Measurements from ENCODE around the gene TNFSF10. TPM values are rescaled to one million over a fixed set of nuclear protein-coding genes. Genes with fewer than 3 reads are reported as not detected.

Gene TNFSF10
- total RNA-seq, 1 donor from 2014 or later, result 7.4 TPM

GRCh38 chr3:172470588-172470987 is 52.6 kb downstream of the TNFSF10 start:
- Mint-ChIP-seq H3K27me3 (peaks cover 33% of the 10 kb centered on the region), H3K4me1 (no peaks in the 10 kb centered on the region), H3K36me3 (ENCODE audit: low read depth) (no peaks in the 10 kb centered on the region), H3K4me3 (no peak overlapping the region), H3K27ac (no peak overlapping the region), H3K9me3 (peaks cover 4% of the 10 kb centered on the region)
- ChIA-PET CTCF (interaction anchor here (2.3 kb wide), 1 partner anchor 9 kb away, joined by 5 read pairs; no protein-coding TSS in a partner anchor), POLR2A (no interaction called here)
- intact Hi-C loops (cut with micrococcal nuclease), result no loop called here
- no peak for ATAC-seq (ENCODE audit: low read depth)
- TF ChIP-seq, protein P1, sequence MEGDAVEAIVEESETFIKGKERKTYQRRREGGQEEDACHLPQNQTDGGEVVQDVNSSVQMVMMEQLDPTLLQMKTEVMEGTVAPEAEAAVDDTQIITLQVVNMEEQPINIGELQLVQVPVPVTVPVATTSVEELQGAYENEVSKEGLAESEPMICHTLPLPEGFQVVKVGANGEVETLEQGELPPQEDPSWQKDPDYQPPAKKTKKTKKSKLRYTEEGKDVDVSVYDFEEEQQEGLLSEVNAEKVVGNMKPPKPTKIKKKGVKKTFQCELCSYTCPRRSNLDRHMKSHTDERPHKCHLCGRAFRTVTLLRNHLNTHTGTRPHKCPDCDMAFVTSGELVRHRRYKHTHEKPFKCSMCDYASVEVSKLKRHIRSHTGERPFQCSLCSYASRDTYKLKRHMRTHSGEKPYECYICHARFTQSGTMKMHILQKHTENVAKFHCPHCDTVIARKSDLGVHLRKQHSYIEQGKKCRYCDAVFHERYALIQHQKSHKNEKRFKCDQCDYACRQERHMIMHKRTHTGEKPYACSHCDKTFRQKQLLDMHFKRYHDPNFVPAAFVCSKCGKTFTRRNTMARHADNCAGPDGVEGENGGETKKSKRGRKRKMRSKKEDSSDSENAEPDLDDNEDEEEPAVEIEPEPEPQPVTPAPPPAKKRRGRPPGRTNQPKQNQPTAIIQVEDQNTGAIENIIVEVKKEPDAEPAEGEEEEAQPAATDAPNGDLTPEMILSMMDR (IDR thresholded peaks at IDR 0.05), result no peak
- no peak for DNase-seq

GRCh38 chr3:172467170-172467824 is 55.9 kb downstream of the TNFSF10 start:
- Mint-ChIP-seq H3K4me1 (no peaks in the 10 kb centered on the region), H3K36me3 (ENCODE audit: low read depth) (no peaks in the 10 kb centered on the region), H3K4me3 (no peak overlapping the region), H3K27me3 (peaks cover 34% of the 10 kb centered on the region), H3K9me3 (peaks cover 4% of the 10 kb centered on the region), H3K27ac (no peak overlapping the region)
- POLR2A ChIA-PET, result no interaction called here
- TF ChIP-seq, protein P1 (IDR thresholded peaks at IDR 0.05), result no peak
- ATAC-seq (ENCODE audit: low read depth), result no peak
- intact Hi-C loops (cut with micrococcal nuclease), result no loop called here
- DNase-seq, result no peak
- CTCF ChIA-PET, result interaction anchor here (1.2 to 1.3 kb wide), 2 partner anchors 11 to 128 kb away, joined by 3 to 6 read pairs; no protein-coding TSS in a partner anchor

DNA sequence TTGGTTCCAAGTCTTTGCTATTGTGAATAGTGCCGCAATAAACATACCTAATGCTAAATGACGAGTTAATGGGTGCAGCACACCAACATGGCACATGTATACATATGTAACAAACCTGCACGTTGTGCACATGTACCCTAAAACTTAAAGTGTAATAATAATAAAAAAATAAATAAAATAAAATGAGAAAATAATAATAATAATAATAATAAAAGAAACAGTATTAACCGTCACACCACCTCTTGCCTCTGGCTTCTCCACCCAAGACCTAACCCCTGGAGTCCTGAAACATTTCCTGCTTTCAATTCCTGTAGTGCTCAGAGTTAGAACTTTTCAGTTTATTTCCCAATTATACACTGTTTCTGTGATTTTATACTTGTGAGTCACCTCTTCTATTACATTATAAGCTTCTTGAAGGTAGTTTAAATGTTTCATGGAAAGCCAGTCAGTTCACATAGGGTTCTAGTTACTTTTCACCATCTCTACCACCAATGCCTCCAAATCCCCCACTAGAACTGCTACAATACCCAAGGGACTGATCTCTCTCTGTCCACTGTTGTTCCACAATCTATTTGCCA is 56.6 kb downstream of the TNFSF10 start:
- Mint-ChIP-seq H3K4me3 (no peak overlapping the region), H3K27ac (no peak overlapping the region), H3K36me3 (ENCODE audit: low read depth) (no peaks in the 10 kb centered on the region), H3K9me3 (peaks cover 2% of the 10 kb centered on the region), H3K27me3 (peaks cover 29% of the 10 kb centered on the region), H3K4me1 (no peaks in the 10 kb centered on the region)
- ChIA-PET CTCF (interaction anchor here (1.2 to 1.3 kb wide), 2 partner anchors 12 to 129 kb away, joined by 3 to 6 read pairs; no protein-coding TSS in a partner anchor), POLR2A (no interaction called here)
- TF ChIP-seq, protein P1 (IDR thresholded peaks at IDR 0.05), result no peak
- DNase-seq (no peak), ATAC-seq (ENCODE audit: low read depth) (no peak)
- intact Hi-C loops (cut with micrococcal nuclease), result no loop called here

- peaks cover 24% of the 10 kb centered on the region for H3K27me3 Mint-ChIP-seq
- H3K4me1 Mint-ChIP-seq, result no peaks in the 10 kb centered on the region
- no peaks in the 10 kb centered on the region for H3K9me3 Mint-ChIP-seq
- no peak overlapping the region for H3K4me3 Mint-ChIP-seq
- DNase-seq (no peak), ATAC-seq (ENCODE audit: low read depth) (no peak)
- intact Hi-C loops (cut with micrococcal nuclease), result no loop called here
- POLR2A ChIA-PET, result no interaction called here
- H3K27ac Mint-ChIP-seq, result no peak overlapping the region
- CTCF ChIA-PET, result no interaction called here
- no peaks in the 10 kb centered on the region for H3K36me3 Mint-ChIP-seq (ENCODE audit: low read depth)
- TF ChIP-seq, protein P1 (IDR thresholded peaks at IDR 0.05), result no peak
These were observed 57.9 kb downstream of the TNFSF10 start for GRCh38 chr3:172465281-172465680.

GRCh38 chr3:172464306-172464705 is 58.9 kb downstream of the TNFSF10 start:
- intact Hi-C loops (cut with micrococcal nuclease), result no loop called here
- TF ChIP-seq, protein P1 (IDR thresholded peaks at IDR 0.05), result no peak
- Mint-ChIP-seq H3K36me3 (ENCODE audit: low read depth) (no peaks in the 10 kb centered on the region), H3K27me3 (peaks cover 24% of the 10 kb centered on the region), H3K4me3 (no peak overlapping the region), H3K9me3 (no peaks in the 10 kb centered on the region), H3K4me1 (no peaks in the 10 kb centered on the region), H3K27ac (no peak overlapping the region)
- DNase-seq (no peak), ATAC-seq (ENCODE audit: low read depth) (no peak)
- POLR2A ChIA-PET, result no interaction called here
- CTCF ChIA-PET, result no interaction called here

Measured in activated B cell treated with CpG ODN at 0.5 μM for 24 hours (primary cell).